ENCODE measurements around the gene OTOG. TPM values are rescaled to one million over a fixed set of nuclear protein-coding genes. Genes with fewer than 3 reads are reported as not detected.

The OTOG gene
- total RNA-seq, 4 donors from 2014 or later, result not detected

DNA sequence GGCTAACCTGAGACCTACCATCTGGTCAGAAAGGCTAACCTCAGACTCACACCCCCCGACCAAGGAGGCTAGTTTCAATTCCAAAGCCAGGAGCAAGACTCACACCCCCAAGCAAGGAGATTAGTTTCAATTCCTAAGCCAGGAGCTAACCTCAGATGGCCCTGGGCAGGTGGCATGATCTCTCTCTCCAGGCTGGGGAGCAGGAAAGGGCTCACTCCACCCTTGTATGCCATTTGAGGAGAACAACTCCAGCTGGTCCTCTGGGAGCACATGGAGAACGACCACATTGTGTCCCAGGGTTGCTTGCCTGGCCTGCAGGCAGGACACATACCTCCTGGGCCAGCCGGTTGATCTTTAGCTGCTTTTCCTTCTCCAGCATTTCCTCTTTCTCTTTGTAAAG is 35.5 kb upstream of the OTOG start:
- TF ChIP-seq CTCF (IDR thresholded peaks at IDR 0.05; ENCODE audit: low read depth), result no peak

- TF ChIP-seq CTCF (IDR thresholded peaks at IDR 0.05; ENCODE audit: low read depth), result no peak
Measured at GRCh38 chr11:17512101-17512500, 35.0 kb upstream of the OTOG start.

DNA sequence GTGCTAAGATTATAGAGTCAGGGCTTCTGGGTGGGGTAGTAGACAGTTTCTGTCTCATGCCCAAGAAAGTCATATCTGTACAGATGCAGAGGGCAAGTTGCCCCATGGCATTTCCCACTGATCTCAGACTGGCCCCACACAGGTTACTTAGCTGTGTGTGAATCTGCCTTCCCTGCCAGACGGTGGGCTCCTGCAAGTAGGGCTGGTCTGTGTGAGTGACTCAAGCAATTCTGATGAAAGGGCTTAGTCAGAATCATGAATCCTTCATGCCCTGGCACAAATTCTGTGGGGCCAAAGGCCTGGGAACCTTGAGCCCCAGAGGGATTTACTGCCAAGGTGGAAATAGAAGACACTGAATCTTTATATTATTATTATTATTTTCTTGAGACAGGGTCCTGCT is 33.2 kb upstream of the OTOG start:
- no peak for TF ChIP-seq CTCF (IDR thresholded peaks at IDR 0.05; ENCODE audit: low read depth)

GRCh38 chr11:17514476-17514875 is 32.6 kb upstream of the OTOG start:
- TF ChIP-seq CTCF (IDR thresholded peaks at IDR 0.05; ENCODE audit: low read depth), result no peak

- TF ChIP-seq CTCF (IDR thresholded peaks at IDR 0.05; ENCODE audit: low read depth), result no peak
Measured at GRCh38 chr11:17515443-17516176, 31.4 kb upstream of the OTOG start.

GRCh38 chr11:17516551-17517150 is 30.4 kb upstream of the OTOG start:
- TF ChIP-seq CTCF (IDR thresholded peaks at IDR 0.05; ENCODE audit: low read depth), result no peak

DNA sequence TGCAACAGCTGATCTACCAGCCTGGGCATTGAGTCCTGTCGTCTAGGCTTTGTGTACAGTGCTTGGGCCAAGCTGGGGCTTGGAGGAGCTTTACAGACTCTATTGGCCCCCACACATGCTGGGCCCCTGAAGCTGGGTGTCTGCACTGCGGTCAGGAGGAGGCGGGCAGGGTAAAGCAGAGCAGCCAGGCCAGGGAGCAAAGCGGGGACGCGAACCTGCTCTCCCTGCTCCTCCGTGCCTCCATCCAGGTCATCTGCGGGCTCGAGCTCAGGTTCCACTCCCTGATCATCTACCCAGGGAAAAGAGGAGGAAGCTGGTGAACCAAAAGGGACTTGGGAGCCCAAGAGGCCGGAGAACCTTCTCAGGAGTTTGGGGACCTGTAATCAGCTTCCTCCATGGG is 29.9 kb upstream of the OTOG start:
- no peak for TF ChIP-seq CTCF (IDR thresholded peaks at IDR 0.05; ENCODE audit: low read depth)

All from subcutaneous adipose tissue (tissue), 4 donors.